Left cardiac atrium (tissue), 4 donors: ENCODE results near the gene NDUFA3. TPM values are rescaled to one million over a fixed set of nuclear protein-coding genes. Genes with fewer than 3 reads are reported as not detected.
"Not testable (repeated sequence)": the region's sequence is repeated elsewhere in the genome, so short reads cannot be mapped to it uniquely, and the experiment has no call there.

ENCODE experiments used
- ATAC-seq, 2 donors: fragments of 200-7000 bp; cut with Tn5 transposase; one replicate each; pipeline ENCODE4 v1.9.1; 2020; ENCODE audit warnings: mild to moderate bottlenecking in 2 of 2, moderate library complexity in 2 of 2
- DNase-seq: peaks from one replicate; pipeline ENCODE4 v3.0.0-alpha.2; 2020
- intact Hi-C, 2 donors: fragments of 100-400 bp; cut with DNase I; formaldehyde crosslinking; loops; one replicate each; pipeline versions ENCODE4 v1.14.1 to v1.15.1; 2022 to 2023
- long read RNA-seq: library from polyadenylated mRNA; unstranded; transcript quantifications from one replicate; pipeline ENCODE4 v2.0.0, GENCODE V29; 2021
- total RNA-seq, 2 donors: library from RNA; stranded (reverse); fragmentation: NEBNext Ultra II Directional; extraction: Animal tissue kit (Norgen Biotek cat#: 25700); gene quantifications; one replicate each; pipeline ENCODE4 v1.2.1, GENCODE V29; 2021
- donor health status: DM: no; HTN: yes; CAD: no.
- donor health status: DM: no; HTN: yes; CAD: no; lungs with severe emphysema.
- donor health status: DM: yes; HTN: yes; CAD: no.
- donor health status: Dilated cardiomyopathy.

The NDUFA3 gene
- 100 to 1,000 TPM; 272 to 373 TPM for total RNA-seq
- long read RNA-seq, transcript NDUFA3-214 (4 exons, 963 nt) = major isoform, 8 of 11 reads
- long read RNA-seq, partial matches to known transcripts = 0 of 11 reads
- long read RNA-seq, other reads (novel, unspliced or antisense) = 3 of 11 reads

DNA sequence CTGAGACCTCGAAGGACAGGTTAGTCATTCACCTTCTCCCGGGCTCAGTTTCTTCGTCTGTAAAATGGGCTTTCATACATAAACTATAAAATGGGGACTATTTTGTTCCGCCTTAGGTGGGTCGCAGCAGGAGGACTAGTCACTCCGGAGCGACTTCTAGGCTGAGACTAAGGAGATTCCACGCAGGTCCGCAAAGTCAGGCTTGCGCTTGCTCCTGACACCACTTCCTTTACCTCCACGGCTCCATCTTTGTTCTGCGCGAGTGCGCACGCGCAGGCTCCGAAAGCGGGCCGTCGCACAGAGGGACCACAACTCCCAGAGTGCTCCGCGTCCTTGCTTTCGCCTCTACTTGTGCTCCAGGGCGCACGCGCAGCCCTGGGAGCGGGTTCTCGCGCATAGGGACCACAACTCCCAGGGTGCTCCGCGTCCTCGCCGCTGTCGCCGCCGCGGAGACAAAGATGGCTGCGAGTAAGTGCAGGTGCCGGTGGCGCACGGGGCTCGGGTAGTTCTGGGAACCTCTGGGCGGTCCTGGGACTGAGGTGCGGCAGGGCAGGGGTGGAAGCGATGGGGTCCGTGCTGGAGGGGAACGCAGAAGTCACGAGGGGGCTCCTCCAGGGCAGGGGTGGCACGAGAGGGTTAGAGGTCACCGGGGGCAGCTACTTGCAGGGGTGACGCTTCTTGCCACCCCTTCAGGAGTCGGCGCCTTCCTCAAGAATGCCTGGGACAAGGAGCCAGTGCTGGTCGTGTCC lies at the start of gene NDUFA3:
TSS of gene NDUFA3 (plus strand) at position 435 of the 749 bp plus-strand sequence. CDS start at position 459, 24 bp downstream.
- intact Hi-C loops = no loop called here
- DNase-seq (peak; percentile 99), ATAC-seq (peak; percentile 99 to 100)

DNA sequence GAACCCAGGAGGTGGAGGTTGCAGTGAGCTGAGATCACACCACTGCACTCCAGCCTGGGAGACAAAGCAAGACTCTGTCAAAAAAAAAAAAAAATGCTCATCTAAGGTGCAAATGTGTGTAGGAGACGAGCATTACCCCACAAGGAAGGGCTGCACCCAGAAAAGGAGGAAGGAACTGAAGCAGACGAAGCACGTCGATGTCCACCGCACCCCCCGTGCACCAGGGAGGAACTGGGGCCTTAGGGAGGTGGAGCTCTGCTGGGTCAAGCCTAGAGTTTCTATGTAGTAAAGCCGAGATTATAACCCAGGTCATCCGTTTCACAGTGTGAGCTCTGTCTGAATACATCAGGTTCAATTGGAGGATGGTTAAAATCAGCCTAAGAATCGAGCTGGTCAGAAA lies 40.0 kb upstream of the NDUFA3 start:
- peak in 1 of 2 donors; percentile 49 for ATAC-seq
- no peak for DNase-seq

GRCh38 chr19:54063350-54064116 lies 39.1 kb upstream of the NDUFA3 start, which contains the start of gene VSTM1:
VSTM1 (minus strand) TSS chr19:54063897; CDS start chr19:54063777, 120 bp downstream.
- DNase-seq (no peak), ATAC-seq (no peak)
- intact Hi-C loops = no loop called here

More for the DNA sequence above, 40.0 kb upstream of the NDUFA3 start:
- intact Hi-C loops = no loop called here

- DNase-seq (no peak), ATAC-seq (no peak)
- intact Hi-C loops = no loop called here
Observed at GRCh38 chr19:54069470-54069869, 33.2 kb upstream of the NDUFA3 start.

DNA sequence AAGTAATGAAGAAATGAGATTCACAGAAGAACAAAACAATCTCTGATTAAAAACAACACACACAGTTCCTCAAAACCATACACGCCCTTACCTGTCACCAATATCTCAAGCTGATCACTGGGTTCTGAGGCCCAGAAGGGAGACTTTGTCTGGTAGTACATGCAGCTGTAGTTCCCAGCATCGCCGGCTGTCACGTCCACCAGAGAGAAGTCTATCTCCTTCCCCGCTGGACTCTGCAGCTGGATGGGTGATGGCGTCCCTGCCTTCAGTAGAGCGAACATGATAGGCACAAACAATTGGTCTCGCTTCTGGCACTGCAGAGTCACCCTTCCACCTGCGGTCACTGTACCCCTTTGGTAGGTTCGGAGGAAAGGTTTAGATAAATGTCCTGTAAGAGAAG lies 28.8 kb upstream of the NDUFA3 start:
- ATAC-seq (no peak), DNase-seq (no peak)
- intact Hi-C loops = no loop called here

DNA sequence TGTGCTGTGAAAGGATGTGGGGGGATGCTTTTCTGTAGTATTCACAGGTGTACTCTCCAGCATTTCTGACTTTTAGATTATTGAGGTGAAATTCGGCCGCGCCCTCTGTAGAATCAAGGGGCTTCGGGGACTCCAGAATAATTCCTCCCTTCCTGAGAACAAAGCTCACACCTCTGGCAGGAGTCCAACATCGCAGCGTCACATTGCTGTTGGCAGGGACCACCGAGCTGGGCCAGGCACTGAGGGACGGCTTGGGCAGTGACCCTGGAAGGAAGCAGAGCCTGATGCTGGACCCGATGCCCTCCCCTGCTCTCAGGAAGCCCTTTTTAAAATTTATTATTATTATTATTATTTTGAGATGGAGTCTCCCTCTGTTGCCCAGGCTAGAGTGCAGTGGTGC lies 27.8 kb upstream of the NDUFA3 start:
- intact Hi-C loops = no loop called here
- DNase-seq (no peak), ATAC-seq (no peak)

- DNase-seq = no peak
- no peak for ATAC-seq
- intact Hi-C loops = no loop called here
Observed at GRCh38 chr19:54077334-54077733, 25.3 kb upstream of the NDUFA3 start.

- intact Hi-C loops = no loop called here
- DNase-seq (no peak), ATAC-seq (no peak)
Observed at GRCh38 chr19:54081032-54081431, 21.6 kb upstream of the NDUFA3 start, which contains the start of gene TARM1. TARM1 (minus strand) TSS chr19:54081365; CDS start chr19:54081340, 25 bp downstream.

DNA sequence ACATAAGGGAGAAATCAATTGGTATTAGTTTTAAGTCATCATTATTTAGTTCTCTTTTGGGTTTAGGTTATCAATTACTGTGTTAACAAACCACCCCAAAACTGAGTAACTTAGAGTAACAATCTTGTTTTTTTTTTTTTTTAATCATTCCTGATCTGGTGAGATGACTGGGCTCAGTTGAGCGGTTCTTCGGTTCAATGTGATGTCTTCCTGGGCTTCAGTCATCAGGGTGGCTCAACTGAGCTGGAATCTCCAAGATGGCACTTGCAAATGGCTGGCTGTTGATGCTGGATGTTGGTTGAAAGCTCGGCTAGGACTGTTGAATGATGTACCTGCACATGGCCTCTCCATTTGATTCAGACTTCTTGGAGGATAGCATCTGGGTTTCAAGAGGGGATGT lies 18.2 kb upstream of the NDUFA3 start:
- ATAC-seq (no peak), DNase-seq (no peak)
- intact Hi-C loops = no loop called here

DNA sequence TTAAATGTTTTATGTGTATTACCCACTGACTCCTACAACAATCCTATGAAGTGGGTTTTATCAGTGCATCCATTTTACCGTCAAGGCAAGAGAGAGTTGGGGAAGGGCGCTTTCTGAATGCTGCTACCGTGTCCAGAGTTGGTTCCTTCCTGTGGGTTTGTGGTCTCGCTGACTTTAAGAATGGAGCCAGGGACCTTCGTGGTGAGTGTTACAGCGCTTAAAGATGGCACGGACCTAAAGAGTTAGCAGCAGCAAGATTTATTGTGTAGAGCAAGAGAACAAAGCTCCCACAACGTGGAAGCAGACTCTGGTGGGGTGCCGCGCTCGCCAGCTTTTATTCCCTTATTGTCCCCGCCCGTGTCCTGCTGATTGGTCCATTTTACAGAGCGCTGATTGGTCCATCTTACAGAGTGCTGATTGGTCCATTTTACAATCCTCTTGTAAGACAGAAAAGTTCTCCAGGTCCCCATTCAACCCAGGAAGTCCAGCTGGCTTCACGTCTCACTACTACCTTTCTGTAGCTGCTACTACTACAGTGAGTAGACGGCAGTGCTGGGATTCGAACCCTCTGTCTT lies 8.1 kb upstream of the NDUFA3 start:
- intact Hi-C loops = no loop called here
- no peak for ATAC-seq
- no peak for DNase-seq

GRCh38 chr19:54095136-54095858 lies 7.4 kb upstream of the NDUFA3 start:
- intact Hi-C loops = no loop called here
- ATAC-seq (no peak), DNase-seq (no peak)

DNA sequence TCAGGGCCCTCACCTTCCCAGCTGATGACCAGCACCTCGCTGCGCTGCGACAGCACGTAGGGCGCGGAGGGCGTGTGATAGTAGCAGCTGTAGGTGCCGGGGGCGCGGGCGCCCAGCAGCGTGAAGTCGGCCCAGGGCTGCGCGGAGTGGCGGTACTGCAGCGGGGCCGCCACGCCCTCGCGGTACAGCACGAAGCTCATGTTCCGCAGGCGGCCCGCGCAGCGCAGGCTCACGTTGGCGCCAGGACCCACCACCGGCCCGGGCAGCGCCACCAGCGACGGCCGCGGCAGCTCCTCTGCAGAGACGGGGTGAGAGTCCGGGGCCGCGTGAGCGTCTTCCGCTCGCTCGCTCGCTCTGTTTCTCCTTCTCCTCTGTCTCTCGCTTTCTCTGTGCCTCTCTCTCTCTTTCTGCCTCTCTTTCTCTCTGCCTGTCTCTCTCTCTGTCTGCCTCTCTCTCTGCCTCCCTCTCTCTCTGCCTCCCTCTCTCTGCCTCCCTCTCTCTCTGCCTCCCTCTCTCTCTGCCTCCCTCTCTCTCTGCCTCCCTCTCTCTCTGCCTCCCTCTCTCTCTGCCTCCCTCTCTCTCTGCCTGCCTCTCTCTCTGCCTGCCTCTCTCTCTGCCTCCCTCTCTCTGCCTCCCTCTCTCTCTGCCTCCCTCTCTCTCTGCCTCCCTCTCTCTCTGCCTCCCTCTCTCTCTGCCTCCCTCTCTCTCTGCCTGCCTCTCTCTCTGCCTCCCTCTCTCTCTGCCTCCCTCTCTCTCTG lies 6.6 kb upstream of the NDUFA3 start:
- DNase-seq (peak; percentile 63), ATAC-seq (peak; percentile 74 to 85)
- intact Hi-C loops = not testable (repeated sequence)

DNA sequence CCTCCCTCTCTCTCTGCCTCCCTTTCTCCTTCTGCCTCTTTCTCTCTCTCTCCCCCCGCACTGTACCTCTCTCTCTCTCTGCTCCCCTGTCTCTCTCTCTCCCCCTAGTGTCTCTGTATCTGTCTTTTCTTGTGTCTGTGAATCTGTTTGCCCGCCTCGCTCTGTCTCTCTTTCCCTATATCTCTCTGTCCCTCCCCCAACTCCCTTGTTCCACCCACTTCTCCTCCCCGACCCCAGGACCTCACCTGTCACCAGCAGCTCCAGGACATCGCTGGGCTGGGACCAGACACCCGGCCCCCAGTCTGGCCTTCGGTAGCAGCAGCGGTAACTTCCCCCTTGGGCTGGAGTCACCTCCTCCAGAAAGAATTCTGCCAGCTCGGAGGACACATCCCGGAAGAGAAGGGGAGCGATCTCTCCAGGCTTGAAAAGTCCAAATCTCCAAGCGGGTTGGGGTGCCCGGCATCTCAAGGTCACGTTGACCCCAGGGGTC lies 6.0 kb upstream of the NDUFA3 start:
- DNase-seq = no peak
- intact Hi-C loops = no loop called here
- ATAC-seq = peak in 1 of 2 donors; percentile 67

GRCh38 chr19:54099190-54099902 lies 3.3 kb upstream of the NDUFA3 start:
- no peak for ATAC-seq
- DNase-seq = no peak
- intact Hi-C loops = no loop called here

- DNase-seq, intact Hi-C loops, ATAC-seq: not testable (repeated sequence)
Observed at GRCh38 chr19:54099903-54100255, 2.8 kb upstream of the NDUFA3 start.

DNA sequence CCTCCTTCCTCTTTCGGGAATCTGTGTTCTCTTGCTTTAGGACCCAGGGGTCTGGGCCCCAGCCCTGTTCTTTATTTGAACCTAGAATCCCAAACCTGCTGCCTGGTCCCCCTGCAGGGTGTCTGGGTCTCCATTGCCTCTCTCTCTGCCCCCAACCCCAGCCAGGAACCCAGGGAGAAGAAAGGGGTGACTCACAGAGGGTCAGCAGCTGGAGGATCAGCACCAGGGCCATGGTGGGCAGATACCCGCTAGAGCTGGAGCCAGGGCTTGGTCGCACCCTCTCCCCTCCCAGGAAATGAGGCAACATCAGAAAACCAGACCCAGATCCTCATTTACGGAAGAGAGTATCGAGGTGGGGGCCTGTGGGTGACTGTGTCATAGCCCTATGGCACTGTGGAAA lies 2.1 kb upstream of the NDUFA3 start, which contains the start of gene OSCAR:
TSS of gene OSCAR (minus strand) at position 243 of the 400 bp plus-strand sequence. CDS start at position 232, 11 bp downstream.
- DNase-seq (no peak), ATAC-seq (no peak)
- intact Hi-C loops = no loop called here

- ATAC-seq (no peak), DNase-seq (no peak)
- intact Hi-C loops = no loop called here
Observed at GRCh38 chr19:54104998-54105715, 2.5 kb downstream of the NDUFA3 start.
